Measurements from ENCODE around the gene RCHY1. TPM values are rescaled to one million over a fixed set of nuclear protein-coding genes. Genes with fewer than 3 reads are reported as not detected.

The RCHY1 gene
- total and polyA plus RNA-seq, 2 experiments from 2014 or later: 42.9 to 46.5 TPM

- TF ChIP-seq, protein P1, sequence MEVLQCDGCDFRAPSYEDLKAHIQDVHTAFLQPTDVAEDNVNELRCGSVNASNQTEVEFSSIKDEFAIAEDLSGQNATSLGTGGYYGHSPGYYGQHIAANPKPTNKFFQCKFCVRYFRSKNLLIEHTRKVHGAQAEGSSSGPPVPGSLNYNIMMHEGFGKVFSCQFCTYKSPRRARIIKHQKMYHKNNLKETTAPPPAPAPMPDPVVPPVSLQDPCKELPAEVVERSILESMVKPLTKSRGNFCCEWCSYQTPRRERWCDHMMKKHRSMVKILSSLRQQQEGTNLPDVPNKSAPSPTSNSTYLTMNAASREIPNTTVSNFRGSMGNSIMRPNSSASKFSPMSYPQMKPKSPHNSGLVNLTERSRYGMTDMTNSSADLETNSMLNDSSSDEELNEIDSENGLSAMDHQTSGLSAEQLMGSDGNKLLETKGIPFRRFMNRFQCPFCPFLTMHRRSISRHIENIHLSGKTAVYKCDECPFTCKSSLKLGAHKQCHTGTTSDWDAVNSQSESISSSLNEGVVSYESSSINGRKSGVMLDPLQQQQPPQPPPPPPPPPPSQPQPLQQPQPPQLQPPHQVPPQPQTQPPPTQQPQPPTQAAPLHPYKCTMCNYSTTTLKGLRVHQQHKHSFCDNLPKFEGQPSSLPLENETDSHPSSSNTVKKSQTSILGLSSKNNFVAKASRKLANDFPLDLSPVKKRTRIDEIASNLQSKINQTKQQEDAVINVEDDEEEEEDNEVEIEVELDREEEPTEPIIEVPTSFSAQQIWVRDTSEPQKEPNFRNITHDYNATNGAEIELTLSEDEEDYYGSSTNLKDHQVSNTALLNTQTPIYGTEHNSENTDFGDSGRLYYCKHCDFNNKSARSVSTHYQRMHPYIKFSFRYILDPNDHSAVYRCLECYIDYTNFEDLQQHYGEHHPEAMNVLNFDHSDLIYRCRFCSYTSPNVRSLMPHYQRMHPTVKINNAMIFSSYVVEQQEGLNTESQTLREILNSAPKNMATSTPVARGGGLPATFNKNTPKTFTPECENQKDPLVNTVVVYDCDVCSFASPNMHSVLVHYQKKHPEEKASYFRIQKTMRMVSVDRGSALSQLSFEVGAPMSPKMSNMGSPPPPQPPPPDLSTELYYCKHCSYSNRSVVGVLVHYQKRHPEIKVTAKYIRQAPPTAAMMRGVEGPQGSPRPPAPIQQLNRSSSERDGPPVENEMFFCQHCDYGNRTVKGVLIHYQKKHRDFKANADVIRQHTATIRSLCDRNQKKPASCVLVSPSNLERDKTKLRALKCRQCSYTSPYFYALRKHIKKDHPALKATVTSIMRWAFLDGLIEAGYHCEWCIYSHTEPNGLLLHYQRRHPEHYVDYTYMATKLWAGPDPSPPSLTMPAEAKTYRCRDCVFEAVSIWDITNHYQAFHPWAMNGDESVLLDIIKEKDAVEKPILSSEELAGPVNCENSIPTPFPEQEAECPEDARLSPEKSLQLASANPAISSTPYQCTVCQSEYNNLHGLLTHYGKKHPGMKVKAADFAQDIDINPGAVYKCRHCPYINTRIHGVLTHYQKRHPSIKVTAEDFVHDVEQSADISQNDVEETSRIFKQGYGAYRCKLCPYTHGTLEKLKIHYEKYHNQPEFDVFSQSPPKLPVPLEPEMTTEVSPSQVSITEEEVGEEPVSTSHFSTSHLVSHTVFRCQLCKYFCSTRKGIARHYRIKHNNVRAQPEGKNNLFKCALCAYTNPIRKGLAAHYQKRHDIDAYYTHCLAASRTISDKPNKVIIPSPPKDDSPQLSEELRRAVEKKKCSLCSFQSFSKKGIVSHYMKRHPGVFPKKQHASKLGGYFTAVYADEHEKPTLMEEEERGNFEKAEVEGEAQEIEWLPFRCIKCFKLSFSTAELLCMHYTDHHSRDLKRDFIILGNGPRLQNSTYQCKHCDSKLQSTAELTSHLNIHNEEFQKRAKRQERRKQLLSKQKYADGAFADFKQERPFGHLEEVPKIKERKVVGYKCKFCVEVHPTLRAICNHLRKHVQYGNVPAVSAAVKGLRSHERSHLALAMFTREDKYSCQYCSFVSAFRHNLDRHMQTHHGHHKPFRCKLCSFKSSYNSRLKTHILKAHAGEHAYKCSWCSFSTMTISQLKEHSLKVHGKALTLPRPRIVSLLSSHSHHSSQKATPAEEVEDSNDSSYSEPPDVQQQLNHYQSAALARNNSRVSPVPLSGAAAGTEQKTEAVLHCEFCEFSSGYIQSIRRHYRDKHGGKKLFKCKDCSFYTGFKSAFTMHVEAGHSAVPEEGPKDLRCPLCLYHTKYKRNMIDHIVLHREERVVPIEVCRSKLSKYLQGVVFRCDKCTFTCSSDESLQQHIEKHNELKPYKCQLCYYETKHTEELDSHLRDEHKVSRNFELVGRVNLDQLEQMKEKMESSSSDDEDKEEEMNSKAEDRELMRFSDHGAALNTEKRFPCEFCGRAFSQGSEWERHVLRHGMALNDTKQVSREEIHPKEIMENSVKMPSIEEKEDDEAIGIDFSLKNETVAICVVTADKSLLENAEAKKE (CRISPR knock-in tag; IDR thresholded peaks at IDR 0.05): no peak
- TF ChIP-seq, protein P2, sequence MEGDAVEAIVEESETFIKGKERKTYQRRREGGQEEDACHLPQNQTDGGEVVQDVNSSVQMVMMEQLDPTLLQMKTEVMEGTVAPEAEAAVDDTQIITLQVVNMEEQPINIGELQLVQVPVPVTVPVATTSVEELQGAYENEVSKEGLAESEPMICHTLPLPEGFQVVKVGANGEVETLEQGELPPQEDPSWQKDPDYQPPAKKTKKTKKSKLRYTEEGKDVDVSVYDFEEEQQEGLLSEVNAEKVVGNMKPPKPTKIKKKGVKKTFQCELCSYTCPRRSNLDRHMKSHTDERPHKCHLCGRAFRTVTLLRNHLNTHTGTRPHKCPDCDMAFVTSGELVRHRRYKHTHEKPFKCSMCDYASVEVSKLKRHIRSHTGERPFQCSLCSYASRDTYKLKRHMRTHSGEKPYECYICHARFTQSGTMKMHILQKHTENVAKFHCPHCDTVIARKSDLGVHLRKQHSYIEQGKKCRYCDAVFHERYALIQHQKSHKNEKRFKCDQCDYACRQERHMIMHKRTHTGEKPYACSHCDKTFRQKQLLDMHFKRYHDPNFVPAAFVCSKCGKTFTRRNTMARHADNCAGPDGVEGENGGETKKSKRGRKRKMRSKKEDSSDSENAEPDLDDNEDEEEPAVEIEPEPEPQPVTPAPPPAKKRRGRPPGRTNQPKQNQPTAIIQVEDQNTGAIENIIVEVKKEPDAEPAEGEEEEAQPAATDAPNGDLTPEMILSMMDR (conservative IDR thresholded peaks at IDR 0.05; ENCODE audit: low read depth in 2 of 2): no peak
- TF ChIP-seq CREB1 (CRISPR knock-in tag; IDR thresholded peaks at IDR 0.05; ENCODE audit: low read depth) (no peak), EZH2 (IDR thresholded peaks at IDR 0.05; ENCODE audit: low read depth, unreplicated experiment) (no peak), ZNF331 (CRISPR knock-in tag; IDR thresholded peaks at IDR 0.05; ENCODE audit: low read depth) (no peak), EZH2phosphoT487 (IDR thresholded peaks at IDR 0.05; ENCODE audit: unreplicated experiment) (no peak)
These were observed 44.3 kb downstream of the RCHY1 start (continued) for GRCh38 chr4:75469896-75470295.

- DNase-seq (ENCODE audit: low spot score) (no peak), ATAC-seq (no peak)
- Histone ChIP-seq H3K27ac (ENCODE audit: low read depth) (no peak overlapping the region), H3K9me2 (ENCODE audit: insufficient read depth) (no peaks in the 10 kb centered on the region), H3K4me3 (no peak overlapping the region), H3K4me2 (no peak overlapping the region), H3F3A (replicated peaks; ENCODE audit: low read depth) (no peaks in the 10 kb centered on the region), H3K27me3 (ENCODE audit: insufficient read depth) (no peaks in the 10 kb centered on the region), H3K4me1 (ENCODE audit: insufficient read depth) (no peaks in the 10 kb centered on the region), H4K20me1 (replicated peaks; ENCODE audit: insufficient read depth) (no peaks in the 10 kb centered on the region), H3K36me3 (ENCODE audit: insufficient read depth) (no peaks in the 10 kb centered on the region), H2AFZ (no peak overlapping the region), H3K79me2 (replicated peaks; ENCODE audit: insufficient read depth) (no peaks in the 10 kb centered on the region)
- Mint-ChIP-seq H3K4me3 (no peak overlapping the region), H3K27me3 (ENCODE audit: insufficient read depth, low read depth, poor library complexity) (no peaks in the 10 kb centered on the region), H3K9me3 (no peaks in the 10 kb centered on the region), H3K36me3 (ENCODE audit: low read depth) (no peaks in the 10 kb centered on the region), H3K27ac (no peak overlapping the region), H3K4me1 (no peaks in the 10 kb centered on the region)
- TF ChIP-seq ZNF114 (CRISPR knock-in tag; IDR thresholded peaks at IDR 0.05): no peak
- TF ChIP-seq EZH2 (IDR thresholded peaks at IDR 0.05; ENCODE audit: low read depth, unreplicated experiment): no peak
- no peak for TF ChIP-seq ETS1 (IDR thresholded peaks at IDR 0.05)
These were observed 56.8 kb downstream of the RCHY1 start for GRCh38 chr4:75457365-75457764.
